Endodermal cell (in vitro differentiated cells): ENCODE data around the gene ICA1. TPM values are rescaled to one million over a fixed set of nuclear protein-coding genes. Genes with fewer than 3 reads are reported as not detected.

Experiments used
- DNase-seq: peaks from one replicate; pipeline ENCODE4 v3.0.0-alpha.2; 2017
- H3K27ac ChIP-seq: 2 replicates; pipeline ENCODE4 v1.5.1; 2013; ENCODE audit warnings: mild to moderate bottlenecking, low read depth, low read length, moderate library complexity
- H3K27me3 ChIP-seq: 2 replicates; pipeline ENCODE4 v1.6.1; 2013; ENCODE audit warnings: mild to moderate bottlenecking, low read length, moderate library complexity; ENCODE audit not compliant: insufficient read depth, control insufficient read depth, poor library complexity, severe bottlenecking
- H3K36me3 ChIP-seq: 2 replicates; pipeline ENCODE4 v1.7.0; 2013; ENCODE audit warnings: mild to moderate bottlenecking, low read length, moderate library complexity; ENCODE audit not compliant: control insufficient read depth, insufficient read depth
- H3K4me1 ChIP-seq: one replicate; pipeline ENCODE4 v1.7.0; 2013; ENCODE audit warnings: low read length; ENCODE audit not compliant: control insufficient read depth, insufficient read depth
- H3K4me3 ChIP-seq: 2 replicates; pipeline ENCODE4 v1.5.1; 2013; ENCODE audit warnings: mild to moderate bottlenecking, low read length, moderate library complexity
- H3K9ac ChIP-seq: 2 replicates; pipeline ENCODE4 v1.6.1; 2013; ENCODE audit warnings: mild to moderate bottlenecking, low read length, moderate library complexity; ENCODE audit not compliant: poor library complexity, severe bottlenecking; ENCODE audit errors: extremely low read depth
- H3K9me3 ChIP-seq: 2 replicates; pipeline ENCODE4 v1.6.1; 2013; ENCODE audit warnings: mild to moderate bottlenecking, low read length, moderate library complexity; ENCODE audit not compliant: control insufficient read depth
- H3K27ac Mint-ChIP-seq: 2 replicates; pipeline ENCODE4 v1.8.0; 2020; ENCODE audit warnings: mixed read lengths
- H3K27me3 Mint-ChIP-seq: 2 replicates; pipeline ENCODE4 v1.8.0; 2021; ENCODE audit warnings: mild to moderate bottlenecking, mixed read lengths; ENCODE audit not compliant: insufficient read depth
- H3K36me3 Mint-ChIP-seq: 2 replicates; pipeline ENCODE4 v1.8.0; 2020; ENCODE audit warnings: low read depth, mixed read lengths
- H3K4me1 Mint-ChIP-seq: 2 replicates; pipeline ENCODE4 v1.8.0; 2020; ENCODE audit warnings: mixed read lengths
- H3K4me3 Mint-ChIP-seq: 2 replicates; pipeline ENCODE4 v1.8.0; 2020; ENCODE audit warnings: mild to moderate bottlenecking, moderate library complexity, mixed read lengths
- H3K9me3 Mint-ChIP-seq: 2 replicates; pipeline ENCODE4 v1.8.0; 2020; ENCODE audit warnings: mild to moderate bottlenecking, mixed read lengths
- WGBS, 2 experiments: methylation state at CpG; one replicate each; pipeline versions ENCODE4 v1.1.5 to v1.1.7; 2013; ENCODE audit warnings: missing lambda C conversion rate in 2 of 2, mixed read lengths in 1 of 2; ENCODE audit not compliant: insufficient coverage in 1 of 2, insufficient read length in 1 of 2; 5-methylcytosine and 5-hydroxymethylcytosine counted together
- total RNA-seq, 2 donors: library from RNA; stranded (reverse); fragmentation: NEBNext Ultra II Directional in 1 of 2; extraction: Animal tissue kit (Norgen Biotek cat#: 25700) in 1 of 2; gene quantifications; 2 replicates in 1 of 2; 3 replicates in 1 of 2; pipeline ENCODE4 v1.2.1, GENCODE V29; 2021
- TF ChIP-seq, protein P1 (sequence below): fragments of 200-600 bp; sonication (generic); conservative IDR thresholded peaks from 2 replicates; pipeline ENCODE4 v1.5.0; 2021; ENCODE audit warnings: antibody characterized with exemption, mild to moderate bottlenecking

The ICA1 gene
- total RNA-seq, 2 donors from 2014 or later = 25.0 to 50.2 TPM

DNA sequence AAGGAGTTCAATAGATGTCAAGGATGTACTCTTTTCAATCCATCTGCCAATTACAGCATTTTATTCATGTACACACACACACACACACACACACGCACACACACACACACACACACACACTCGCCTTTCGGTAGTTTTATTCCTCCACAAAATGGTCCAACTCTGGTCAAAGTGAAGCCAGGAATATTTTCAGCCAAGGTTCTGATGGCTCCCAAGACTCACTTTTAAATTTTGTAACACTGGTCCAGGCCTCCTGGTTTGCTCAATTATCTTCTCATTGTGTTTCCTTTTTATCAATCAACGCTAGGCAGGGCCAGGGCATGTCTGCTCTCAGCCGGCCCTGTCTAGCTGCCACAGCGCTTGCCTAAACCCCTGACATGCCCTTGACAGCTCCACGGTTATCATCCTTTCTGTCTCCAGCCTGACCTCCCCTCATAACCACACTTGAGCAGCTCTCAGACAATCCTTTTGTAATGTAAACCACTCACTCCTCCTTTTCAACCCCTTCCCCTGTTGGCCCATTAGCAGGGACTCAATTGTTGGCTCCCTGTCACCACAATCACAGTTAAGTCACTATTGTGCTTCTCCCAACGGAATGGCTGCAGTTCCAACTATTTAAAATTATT lies 115.1 kb downstream of the ICA1 start:
- no peak overlapping the region for H3K4me3 Mint-ChIP-seq
- Histone ChIP-seq H3K27me3 (no peaks in the 10 kb centered on the region), H3K4me3 (no peak overlapping the region), H3K27ac (peak overlapping the region; percentile 78), H3K36me3 (no peaks in the 10 kb centered on the region), H3K4me1 (no peaks in the 10 kb centered on the region), H3K9me3 (no peaks in the 10 kb centered on the region), H3K9ac (no peak overlapping the region)
- peak; percentile 68 for DNase-seq
- WGBS, 2 experiments = 38 to 44% methylated on average over 3 to 8 of the region's 8 CpGs
- H3K9me3 Mint-ChIP-seq = no peaks in the 10 kb centered on the region
- H3K27ac Mint-ChIP-seq = no peak overlapping the region
- TF ChIP-seq, protein P1, sequence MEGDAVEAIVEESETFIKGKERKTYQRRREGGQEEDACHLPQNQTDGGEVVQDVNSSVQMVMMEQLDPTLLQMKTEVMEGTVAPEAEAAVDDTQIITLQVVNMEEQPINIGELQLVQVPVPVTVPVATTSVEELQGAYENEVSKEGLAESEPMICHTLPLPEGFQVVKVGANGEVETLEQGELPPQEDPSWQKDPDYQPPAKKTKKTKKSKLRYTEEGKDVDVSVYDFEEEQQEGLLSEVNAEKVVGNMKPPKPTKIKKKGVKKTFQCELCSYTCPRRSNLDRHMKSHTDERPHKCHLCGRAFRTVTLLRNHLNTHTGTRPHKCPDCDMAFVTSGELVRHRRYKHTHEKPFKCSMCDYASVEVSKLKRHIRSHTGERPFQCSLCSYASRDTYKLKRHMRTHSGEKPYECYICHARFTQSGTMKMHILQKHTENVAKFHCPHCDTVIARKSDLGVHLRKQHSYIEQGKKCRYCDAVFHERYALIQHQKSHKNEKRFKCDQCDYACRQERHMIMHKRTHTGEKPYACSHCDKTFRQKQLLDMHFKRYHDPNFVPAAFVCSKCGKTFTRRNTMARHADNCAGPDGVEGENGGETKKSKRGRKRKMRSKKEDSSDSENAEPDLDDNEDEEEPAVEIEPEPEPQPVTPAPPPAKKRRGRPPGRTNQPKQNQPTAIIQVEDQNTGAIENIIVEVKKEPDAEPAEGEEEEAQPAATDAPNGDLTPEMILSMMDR = no peak
- peaks cover 13% of the 10 kb centered on the region for H3K4me1 Mint-ChIP-seq
- H3K27me3 Mint-ChIP-seq = no peaks in the 10 kb centered on the region
- H3K36me3 Mint-ChIP-seq = no peaks in the 10 kb centered on the region

DNA sequence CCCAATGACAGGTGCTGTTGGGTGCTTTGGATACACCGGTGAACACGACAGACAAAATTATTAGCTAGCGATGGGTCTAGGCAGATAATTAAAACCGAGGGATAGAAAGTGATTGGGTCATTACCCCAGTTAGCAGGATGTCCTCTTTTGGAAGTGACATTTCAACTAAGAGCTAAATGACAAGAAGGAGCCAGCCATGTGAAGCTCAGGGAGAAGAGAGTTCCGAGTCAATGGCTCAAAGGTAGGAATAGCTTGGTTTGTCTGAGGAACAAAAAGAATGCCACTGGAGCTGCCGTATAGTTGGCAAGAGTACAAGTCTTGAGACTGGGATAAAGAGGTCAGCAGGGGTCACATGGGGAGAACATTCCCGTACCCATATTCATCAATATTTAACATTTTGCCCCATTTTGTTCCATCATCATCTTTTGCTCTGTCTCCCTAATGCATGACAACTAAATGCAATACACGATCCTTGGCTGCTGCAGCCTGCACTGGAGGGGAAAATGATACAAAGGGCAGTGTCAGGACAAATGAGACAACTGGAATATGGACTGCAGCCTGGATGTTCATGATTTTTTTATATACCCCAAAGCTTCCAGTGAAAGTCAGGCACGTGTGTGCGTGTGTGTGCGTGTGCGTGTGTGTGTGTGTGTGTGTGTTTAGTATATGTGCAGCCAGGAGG lies 115.7 kb downstream of the ICA1 start:
- Histone ChIP-seq H3K4me1 (no peaks in the 10 kb centered on the region), H3K9ac (no peak overlapping the region), H3K4me3 (no peak overlapping the region), H3K27me3 (no peaks in the 10 kb centered on the region), H3K9me3 (no peaks in the 10 kb centered on the region), H3K27ac (peak overlapping the region; percentile 78), H3K36me3 (no peaks in the 10 kb centered on the region)
- WGBS, 2 experiments = 78 to 92% methylated on average over 7 to 12 of the region's 12 CpGs
- Mint-ChIP-seq H3K4me1 (peaks cover 13% of the 10 kb centered on the region), H3K4me3 (no peak overlapping the region), H3K27me3 (no peaks in the 10 kb centered on the region), H3K36me3 (no peaks in the 10 kb centered on the region), H3K27ac (no peak overlapping the region), H3K9me3 (no peaks in the 10 kb centered on the region)
- DNase-seq = no peak
- TF ChIP-seq, protein P1 = no peak

DNA sequence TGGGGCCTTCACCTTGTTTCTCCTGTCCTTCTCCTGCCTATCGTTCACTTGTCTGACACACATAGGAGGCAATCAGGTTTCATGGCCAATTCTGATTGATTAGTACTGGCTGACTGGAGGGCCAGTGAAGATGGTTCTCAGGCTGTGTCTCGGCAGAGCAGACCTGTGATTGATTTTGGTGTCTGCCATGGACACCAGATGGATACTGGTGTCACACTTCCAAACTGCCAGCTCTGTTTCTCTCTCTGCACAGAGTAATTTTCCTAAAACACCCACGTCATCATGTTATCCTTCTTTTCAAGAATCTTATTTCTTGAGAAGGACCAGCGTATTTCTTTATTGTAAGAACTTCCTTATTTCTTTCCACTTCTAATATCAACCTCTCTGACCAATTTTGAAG lies 117.1 kb downstream of the ICA1 start:
- Histone ChIP-seq H3K27ac (no peak overlapping the region), H3K36me3 (no peaks in the 10 kb centered on the region), H3K9me3 (no peaks in the 10 kb centered on the region), H3K9ac (no peak overlapping the region), H3K4me1 (no peaks in the 10 kb centered on the region), H3K27me3 (no peaks in the 10 kb centered on the region), H3K4me3 (no peak overlapping the region)
- H3K4me1 Mint-ChIP-seq = peaks cover 13% of the 10 kb centered on the region
- no peaks in the 10 kb centered on the region for H3K27me3 Mint-ChIP-seq
- TF ChIP-seq, protein P1 = no peak
- 92 to 94% methylated on average over 2 to 4 of the region's 4 CpGs for WGBS, 2 experiments
- no peak overlapping the region for H3K27ac Mint-ChIP-seq
- no peaks in the 10 kb centered on the region for H3K36me3 Mint-ChIP-seq
- no peak for DNase-seq
- no peaks in the 10 kb centered on the region for H3K9me3 Mint-ChIP-seq
- H3K4me3 Mint-ChIP-seq = no peak overlapping the region
